Measurements from ENCODE around the gene SLC11A1. TPM values are rescaled to one million over a fixed set of nuclear protein-coding genes. Genes with fewer than 3 reads are reported as not detected.
A peak's percentile ranks its signal among the peaks of the same experiment; 100 is the strongest.

The SLC11A1 gene
- total and polyA plus RNA-seq, 8 donors = 0.51 to 16.2 (median 5.3) TPM

- Histone ChIP-seq H3K9me3 (no peaks in the 10 kb centered on the region), H3K27ac (no peak overlapping the region), H3K27me3 (no peaks in the 10 kb centered on the region), H3K4me3 (no peak overlapping the region), H3K4me1 (no peaks in the 10 kb centered on the region), H3K36me3 (no peaks in the 10 kb centered on the region)
- peak in 1 of 6 donors; percentile 63 for DNase-seq
- TF ChIP-seq CTCF (IDR thresholded peaks at IDR 0.05) = no peak
- no peak for FAIRE-seq
- 93 to 97% methylated on average over 22 of the region's 22 CpGs for WGBS, 2 donors
- intact Hi-C loops (cut with DNase I) = no loop called here
- ATAC-seq = no peak
Observed at GRCh38 chr2:218344755-218345417, 37.2 kb upstream of the SLC11A1 start.

GRCh38 chr2:218345491-218346236 is 36.4 kb upstream of the SLC11A1 start:
- DNase-seq (peak in 1 of 6 donors; percentile 35), FAIRE-seq (no peak), ATAC-seq (peak in 1 of 4 donors; percentile 12)
- H3K27me3 ChIP-seq = no peaks in the 10 kb centered on the region
- H3K27ac ChIP-seq = no peak overlapping the region
- H3K9me3 ChIP-seq = no peaks in the 10 kb centered on the region
- 69 to 77% methylated on average over 12 of the region's 12 CpGs for WGBS, 2 donors
- no peak overlapping the region for H3K4me3 ChIP-seq
- intact Hi-C loops (cut with DNase I) = no loop called here
- no peaks in the 10 kb centered on the region for H3K4me1 ChIP-seq
- TF ChIP-seq CTCF (IDR thresholded peaks at IDR 0.05) = no peak
- H3K36me3 ChIP-seq = no peaks in the 10 kb centered on the region

- no peak for FAIRE-seq
- peak in 1 of 6 donors; percentile 3 for DNase-seq
- Histone ChIP-seq H3K27ac (no peak overlapping the region), H3K9me3 (no peaks in the 10 kb centered on the region), H3K4me3 (no peak overlapping the region), H3K36me3 (no peaks in the 10 kb centered on the region), H3K4me1 (no peaks in the 10 kb centered on the region), H3K27me3 (no peaks in the 10 kb centered on the region)
- intact Hi-C loops (cut with DNase I) = no loop called here
- ATAC-seq = peak in 2 of 4 donors; percentile 72 to 73
- WGBS, 2 donors = 24 to 28% methylated on average over 5 of the region's 5 CpGs
- TF ChIP-seq CTCF (IDR thresholded peaks at IDR 0.05) = no peak
Observed at GRCh38 chr2:218347172-218347571, 34.9 kb upstream of the SLC11A1 start.

- Histone ChIP-seq H3K27me3 (no peaks in the 10 kb centered on the region), H3K36me3 (no peaks in the 10 kb centered on the region), H3K9me3 (no peaks in the 10 kb centered on the region), H3K27ac (no peak overlapping the region), H3K4me3 (no peak overlapping the region), H3K4me1 (no peaks in the 10 kb centered on the region)
- ATAC-seq = no peak
- intact Hi-C loops (cut with DNase I) = loop anchor here in 1 of 3 donors (5.0 kb wide), 1 partner anchor 52 kb away; no protein-coding TSS in a partner anchor
- FAIRE-seq = no peak
- 81 to 92% methylated on average over 14 of the region's 14 CpGs for WGBS, 2 donors
- peak in 1 of 6 donors; percentile 10 for DNase-seq
- TF ChIP-seq CTCF (IDR thresholded peaks at IDR 0.05) = no peak
Observed at GRCh38 chr2:218354045-218354444, 28.0 kb upstream of the SLC11A1 start.
